Left hindlimb (tissue), 1 donor: ENCODE data around the gene KYAT1.

Source experiments
- DNase-seq: peaks from one replicate; pipeline ENCODE4 v3.0.0-alpha.2; 2018

Gene KYAT1

GRCh38 chr9:128881884-128882676 is at the start of gene KYAT1, which contains the start of gene LRRC8A:
KYAT1 (minus strand) TSS chr9:128881950; CDS start chr9:128845405, 36,545 bp downstream.
LRRC8A (plus strand) TSS chr9:128882133; CDS start chr9:128907165, 25,032 bp downstream.
- DNase-seq, result peak; percentile 98

- DNase-seq, result no peak
These were observed 47.8 kb upstream of the KYAT1 start for GRCh38 chr9:128929560-128929959.

GRCh38 chr9:128928624-128929023 is 46.9 kb upstream of the KYAT1 start:
- no peak for DNase-seq

- no peak for DNase-seq
These were observed 46.1 kb upstream of the KYAT1 start for GRCh38 chr9:128927731-128928411.

- no peak for DNase-seq
These were observed 41.7 kb upstream of the KYAT1 start for GRCh38 chr9:128923493-128923883.

- DNase-seq, result peak; percentile 78
These were observed 40.4 kb upstream of the KYAT1 start for GRCh38 chr9:128921881-128922763.

- no peak for DNase-seq
These were observed 38.8 kb upstream of the KYAT1 start, which contains the start of gene PHYHD1 for GRCh38 chr9:128920381-128921058. PHYHD1 (plus strand) TSS chr9:128920982; CDS start chr9:128922324, 1,342 bp downstream.

- DNase-seq, result no peak
These were observed 37.8 kb upstream of the KYAT1 start for GRCh38 chr9:128919402-128920089.

- DNase-seq, result no peak
These were observed 37.2 kb upstream of the KYAT1 start for GRCh38 chr9:128918921-128919320.

- DNase-seq, result peak; percentile 82
These were observed 35.5 kb upstream of the KYAT1 start for GRCh38 chr9:128917151-128917849.

GRCh38 chr9:128916745-128917144 is 35.0 kb upstream of the KYAT1 start:
- DNase-seq, result no peak

GRCh38 chr9:128916204-128916603 is 34.5 kb upstream of the KYAT1 start:
- no peak for DNase-seq

GRCh38 chr9:128913995-128914772 is 32.4 kb upstream of the KYAT1 start:
- no peak for DNase-seq

GRCh38 chr9:128913048-128913900 is 31.5 kb upstream of the KYAT1 start:
- DNase-seq, result no peak

GRCh38 chr9:128912270-128912853 is 30.6 kb upstream of the KYAT1 start:
- DNase-seq, result peak; percentile 32

GRCh38 chr9:128911529-128912035 is 29.8 kb upstream of the KYAT1 start:
- peak; percentile 72 for DNase-seq

- DNase-seq, result peak; percentile 31
These were observed 29.2 kb upstream of the KYAT1 start for GRCh38 chr9:128910906-128911305.

GRCh38 chr9:128909859-128910258 is 28.1 kb upstream of the KYAT1 start:
- DNase-seq, result peak; percentile 18

- DNase-seq, result peak; percentile 14
These were observed 26.6 kb upstream of the KYAT1 start for GRCh38 chr9:128908372-128908771.
